ENCODE data around the gene POPDC2.

- no peak for TF ChIP-seq EZH2 (IDR thresholded peaks at IDR 0.05; ENCODE audit: borderline replicate concordance, control insufficient read depth, low read depth, low read length)
- TF ChIP-seq CTCF (IDR thresholded peaks at IDR 0.05 in 2 of 3, conservative IDR thresholded peaks at IDR 0.05 in 1 of 3; ENCODE audit: control insufficient read depth in 2 of 3, extremely low read depth in 1 of 3, insufficient read depth in 1 of 3, low read depth in 3 of 3, low read length in 3 of 3) = no peak
- no peak for TF ChIP-seq E2F4 (IDR thresholded peaks at IDR 0.05; ENCODE audit: low read depth, low read length)
- TF ChIP-seq CBX5 (IDR thresholded peaks at IDR 0.05; ENCODE audit: low read depth) = no peak
- TF ChIP-seq CBFB (IDR thresholded peaks at IDR 0.05; ENCODE audit: low read depth) = no peak
- TF ChIP-seq CHD2 (IDR thresholded peaks at IDR 0.05; ENCODE audit: borderline replicate concordance, low read depth, low read length) = no peak
- TF ChIP-seq GATAD2B (conservative IDR thresholded peaks at IDR 0.05; ENCODE audit: low read depth) = no peak
- TF ChIP-seq CBX3 (IDR thresholded peaks at IDR 0.05; ENCODE audit: borderline replicate concordance, low read depth) = no peak
- TF ChIP-seq YY1 (IDR thresholded peaks at IDR 0.05; ENCODE audit: low read depth, low read length) = no peak
These were observed 43.6 kb upstream of the POPDC2 start for GRCh38 chr3:119703820-119704531.
